ENCODE data around the gene MINDY1. TPM values are rescaled to one million over a fixed set of nuclear protein-coding genes. Genes with fewer than 3 reads are reported as not detected.

The MINDY1 gene
- total and polyA plus RNA-seq, 12 donors, result 9.8 to 70.6 (median 53.6) TPM

GRCh38 chr1:150965605-150966004, 41.1 kb downstream of the MINDY1 start:
- intact Hi-C loops (cut with DNase I), result no loop called here
- Histone ChIP-seq H3K27ac (no peak overlapping the region), H3K27me3 (no peaks in the 10 kb centered on the region), H3K4me1 (peaks cover 3 to 14% (median 11%) of the 10 kb centered on the region in 9 donors), H3K4me3 (no peak overlapping the region), H3K36me3 (peaks cover 0 to 88% (median 71%) of the 10 kb centered on the region in 9 donors), H3K9me3 (no peaks in the 10 kb centered on the region)
- DNase-seq (no peak), ATAC-seq (no peak)
- TF ChIP-seq, protein P1, sequence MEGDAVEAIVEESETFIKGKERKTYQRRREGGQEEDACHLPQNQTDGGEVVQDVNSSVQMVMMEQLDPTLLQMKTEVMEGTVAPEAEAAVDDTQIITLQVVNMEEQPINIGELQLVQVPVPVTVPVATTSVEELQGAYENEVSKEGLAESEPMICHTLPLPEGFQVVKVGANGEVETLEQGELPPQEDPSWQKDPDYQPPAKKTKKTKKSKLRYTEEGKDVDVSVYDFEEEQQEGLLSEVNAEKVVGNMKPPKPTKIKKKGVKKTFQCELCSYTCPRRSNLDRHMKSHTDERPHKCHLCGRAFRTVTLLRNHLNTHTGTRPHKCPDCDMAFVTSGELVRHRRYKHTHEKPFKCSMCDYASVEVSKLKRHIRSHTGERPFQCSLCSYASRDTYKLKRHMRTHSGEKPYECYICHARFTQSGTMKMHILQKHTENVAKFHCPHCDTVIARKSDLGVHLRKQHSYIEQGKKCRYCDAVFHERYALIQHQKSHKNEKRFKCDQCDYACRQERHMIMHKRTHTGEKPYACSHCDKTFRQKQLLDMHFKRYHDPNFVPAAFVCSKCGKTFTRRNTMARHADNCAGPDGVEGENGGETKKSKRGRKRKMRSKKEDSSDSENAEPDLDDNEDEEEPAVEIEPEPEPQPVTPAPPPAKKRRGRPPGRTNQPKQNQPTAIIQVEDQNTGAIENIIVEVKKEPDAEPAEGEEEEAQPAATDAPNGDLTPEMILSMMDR (IDR thresholded peaks at IDR 0.05), result no peak
- 88 to 92% methylated on average over 4 of the region's 4 CpGs for WGBS, 2 donors

DNA sequence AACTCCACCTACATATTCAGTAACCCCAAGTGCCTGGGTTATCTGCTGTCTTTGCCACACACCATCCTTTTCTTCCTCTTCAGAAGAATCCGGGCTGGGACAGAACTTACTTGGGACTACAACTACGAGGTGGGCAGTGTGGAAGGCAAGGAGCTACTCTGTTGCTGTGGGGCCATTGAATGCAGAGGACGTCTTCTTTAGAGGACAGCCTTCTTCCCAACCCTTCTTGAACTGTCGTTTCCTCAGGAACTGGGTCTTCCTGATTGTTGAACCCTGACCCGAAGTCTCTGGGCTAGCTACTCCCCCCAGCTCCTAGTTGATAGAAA, 42.6 kb downstream of the MINDY1 start:
- ATAC-seq, result no peak
- WGBS, 2 donors, result 72 to 81% methylated on average over 5 of the region's 5 CpGs
- no peaks in the 10 kb centered on the region for H3K27me3 ChIP-seq
- H3K4me3 ChIP-seq, result no peak overlapping the region
- TF ChIP-seq, protein P1 (IDR thresholded peaks at IDR 0.05), result no peak
- H3K9me3 ChIP-seq, result no peaks in the 10 kb centered on the region
- no peak for DNase-seq
- H3K36me3 ChIP-seq, result peaks cover 0 to 100% (median 79%) of the 10 kb centered on the region in 9 donors
- peaks cover 0 to 4% (median 0%) of the 10 kb centered on the region in 9 donors for H3K4me1 ChIP-seq
- intact Hi-C loops (cut with DNase I), result no loop called here
- H3K27ac ChIP-seq, result peak overlapping the region in 1 of 10 donors; percentile 21

GRCh38 chr1:150963321-150964163, 43.2 kb downstream of the MINDY1 start:
- 93 to 98% methylated on average over 10 of the region's 10 CpGs for WGBS, 2 donors
- TF ChIP-seq, protein P1 (IDR thresholded peaks at IDR 0.05), result no peak
- Histone ChIP-seq H3K27ac (peak overlapping the region in 1 of 10 donors; percentile 26), H3K4me1 (peaks cover 0 to 4% (median 0%) of the 10 kb centered on the region in 9 donors), H3K36me3 (peaks cover 0 to 100% (median 83%) of the 10 kb centered on the region in 9 donors), H3K4me3 (no peak overlapping the region), H3K9me3 (no peaks in the 10 kb centered on the region), H3K27me3 (no peaks in the 10 kb centered on the region)
- intact Hi-C loops (cut with DNase I), result no loop called here
- ATAC-seq (no peak), DNase-seq (no peak)

- intact Hi-C loops (cut with DNase I), result no loop called here
- peaks cover 0 to 4% (median 0%) of the 10 kb centered on the region in 9 donors for H3K4me1 ChIP-seq
- 64 to 70% methylated on average over 4 of the region's 4 CpGs for WGBS, 2 donors
- no peaks in the 10 kb centered on the region for H3K27me3 ChIP-seq
- H3K27ac ChIP-seq, result no peak overlapping the region
- no peak overlapping the region for H3K4me3 ChIP-seq
- peaks cover 0 to 100% (median 73%) of the 10 kb centered on the region in 9 donors for H3K36me3 ChIP-seq
- DNase-seq (no peak), ATAC-seq (no peak)
- H3K9me3 ChIP-seq, result no peaks in the 10 kb centered on the region
- TF ChIP-seq, protein P1 (IDR thresholded peaks at IDR 0.05), result no peak
These were observed 44.9 kb downstream of the MINDY1 start for GRCh38 chr1:150961756-150962155.
